HCT116 (cell line): ENCODE results near the gene MGA. TPM values are rescaled to one million over a fixed set of nuclear protein-coding genes. Genes with fewer than 3 reads are reported as not detected.

Experiments used
- ATAC-seq: fragments of 200-7000 bp; cut with Tn5 transposase; 2 replicates; pipeline ENCODE4 v1.9.1; 2020; ENCODE audit warnings: mild to moderate bottlenecking, moderate library complexity
- BruUV-seq: library from RNA; stranded (reverse); fragments of 400-500 nt; replicated peaks from 2 replicates; lab custom pipeline; 2021; lab: Mats Ljungman, UMichigan
- CTCF ChIA-PET: fragments of 300-600 bp; sonication (Branson Sonifier 250); formaldehyde crosslinking; loops from one replicate; lab custom pipeline; 2021; ENCODE audit warnings: antibody characterized with exemption; lab: Charles Lee
- POLR2A ChIA-PET: fragments of 300-600, 350-600 bp; sonication (Branson Sonifier 250); formaldehyde crosslinking; loops from one replicate; lab custom pipeline; 2021; ENCODE audit warnings: antibody characterized with exemption; lab: Charles Lee
- RAD21 ChIA-PET, 2 experiments: fragments of 300-600 bp; sonication (Branson Sonifier 250); formaldehyde crosslinking; loops; one replicate each; lab custom pipeline; 2023; ENCODE audit warnings: low total read pairs in 2 of 2; ENCODE audit not compliant: uncharacterized antibody in 2 of 2, unreplicated experiment in 2 of 2, low non-redundant PET in 1 of 2; lab: Charles Lee
- DNase-seq: peaks from one replicate; pipeline ENCODE4 v3.0.0-alpha.2; 2010; ENCODE audit warnings: low read depth, low spot score
- H2AFZ ChIP-seq: fragments of 200-600 bp; shearing (Covaris generic), sonication (generic); 2 replicates; pipeline ENCODE4 v1.6.1; 2017; ENCODE audit warnings: low read depth, mixed run types, mixed read lengths, antibody characterized with exemption, low read length; ENCODE audit not compliant: poor library complexity, severe bottlenecking
- H3K27ac ChIP-seq: 2 replicates; pipeline ENCODE4 v1.5.1; 2012; ENCODE audit warnings: low read depth, low read length
- H3K27me3 ChIP-seq: fragments of 200-600 bp; sonication (generic); 2 replicates; pipeline ENCODE4 v1.6.1; 2016; ENCODE audit warnings: mixed run types, low read length, mixed read lengths; ENCODE audit not compliant: insufficient read depth
- H3K36me3 ChIP-seq, 2 experiments: fragments of 200-500 bp in 1 of 2; fragments of 200-600 bp in 1 of 2; sonication (Bioruptor generic) in 1 of 2; sonication (generic) in 1 of 2; 2 replicates each; pipeline versions ENCODE4 v1.5.1 to v1.6.1; 2014 to 2016; ENCODE audit warnings: low read length in 2 of 2, inconsistent platforms in 1 of 2, mixed read lengths in 1 of 2, mixed run types in 1 of 2; ENCODE audit not compliant: insufficient read depth in 2 of 2, control insufficient read depth in 1 of 2
- H3K4me1 ChIP-seq, 2 experiments: fragments of 200-600 bp in 1 of 2; sonication (generic) in 1 of 2; 2 replicates each; pipeline versions ENCODE4 v1.5.1 to v1.6.1; 2012 to 2017; ENCODE audit warnings: low read length in 2 of 2, inconsistent platforms in 1 of 2, mild to moderate bottlenecking in 1 of 2, mixed read lengths in 1 of 2, mixed run types in 1 of 2, moderate library complexity in 1 of 2; ENCODE audit not compliant: insufficient read depth in 2 of 2, control insufficient read depth in 1 of 2
- H3K4me2 ChIP-seq: fragments of 200-600 bp; sonication (generic); 2 replicates; pipeline ENCODE4 v1.6.1; 2017; ENCODE audit warnings: mixed run types, low read length, mixed read lengths
- H3K4me3 ChIP-seq, 2 experiments: fragments of 200-600 bp in 1 of 2; sonication (generic) in 1 of 2; replicated peaks in 1 of 2; 2 replicates each; pipeline ENCODE4 v1.5.1; 2011 to 2016; ENCODE audit warnings: low read length in 2 of 2, control low read depth in 1 of 2, low read depth in 1 of 2, mild to moderate bottlenecking in 1 of 2, mixed read lengths in 1 of 2, mixed run types in 1 of 2
- H3K79me2 ChIP-seq: fragments of 200-600 bp; sonication (generic); 2 replicates; pipeline ENCODE4 v1.6.1; 2017; ENCODE audit warnings: mild to moderate bottlenecking, mixed run types, low read length, moderate library complexity, mixed read lengths; ENCODE audit not compliant: insufficient read depth
- H3K9ac ChIP-seq: fragments of 200-600 bp; sonication (generic); 2 replicates; pipeline ENCODE4 v1.6.1; 2016; ENCODE audit warnings: low read length, mixed read lengths
- H3K9me2 ChIP-seq: fragments of 200-600 bp; sonication (generic), shearing (Covaris generic); 2 replicates; pipeline ENCODE4 v1.6.1; 2017; ENCODE audit warnings: mixed run types, mild to moderate bottlenecking, moderate library complexity; ENCODE audit not compliant: insufficient read depth
- H3K9me3 ChIP-seq, 2 experiments: fragments of 200-500 bp in 1 of 2; fragments of 200-600 bp in 1 of 2; sonication (Bioruptor generic) in 1 of 2; sonication (generic) in 1 of 2; 2 replicates each; pipeline ENCODE4 v1.6.1; 2014 to 2017; ENCODE audit warnings: low read length in 2 of 2, mixed read lengths in 2 of 2, inconsistent platforms in 1 of 2, low read depth in 1 of 2, mild to moderate bottlenecking in 1 of 2, mixed run types in 1 of 2, moderate library complexity in 1 of 2; ENCODE audit not compliant: control insufficient read depth in 1 of 2, insufficient read depth in 1 of 2
- H4K20me1 ChIP-seq: fragments of 200-600 bp; sonication (generic), shearing (Covaris generic); 2 replicates; pipeline ENCODE4 v1.6.1; 2017; ENCODE audit warnings: mixed run types, mild to moderate bottlenecking, moderate library complexity; ENCODE audit not compliant: insufficient read depth
- CBX3 ChIP-seq: IDR thresholded peaks from 2 replicates; pipeline ENCODE4 v1.6.1; 2012; ENCODE audit warnings: low read depth
- CEBPB ChIP-seq: IDR thresholded peaks from 2 replicates; pipeline ENCODE4 v1.6.1; 2012; ENCODE audit warnings: low read depth
- EGR1 ChIP-seq: IDR thresholded peaks from 2 replicates; pipeline ENCODE4 v1.6.1; 2012; ENCODE audit warnings: low read depth
- ELF1 ChIP-seq: IDR thresholded peaks from 2 replicates; pipeline ENCODE4 v1.6.1; 2012; ENCODE audit warnings: low read depth, borderline replicate concordance
- EZH2 ChIP-seq: fragments of 200-600 bp; sonication (generic); IDR thresholded peaks from 2 replicates; pipeline ENCODE4 v1.6.1; 2017; ENCODE audit warnings: antibody characterized with exemption, mixed run types
- EZH2phosphoT487 ChIP-seq: fragments of 200-600 bp; IDR thresholded peaks from 2 replicates; pipeline ENCODE4 v1.6.1; 2018; ENCODE audit warnings: antibody characterized with exemption, borderline replicate concordance
- JUND ChIP-seq: IDR thresholded peaks from 2 replicates; pipeline ENCODE4 v1.6.1; 2012
- POLR2AphosphoS5 ChIP-seq: IDR thresholded peaks from 2 replicates; pipeline ENCODE4 v1.6.1; 2011; ENCODE audit warnings: mild to moderate bottlenecking, low read depth, low read length, moderate library complexity
- SP1 ChIP-seq: IDR thresholded peaks from 2 replicates; pipeline ENCODE4 v1.6.1; 2012; ENCODE audit warnings: low read depth
- TCF7L2 ChIP-seq: IDR thresholded peaks from 2 replicates; pipeline ENCODE4 v1.7.0; 2011; ENCODE audit warnings: borderline replicate concordance, inconsistent platforms; ENCODE audit not compliant: insufficient read depth, insufficient read length; ENCODE audit errors: extremely low read depth
- ZFX ChIP-seq: fragments of 450-650 bp; IDR thresholded peaks from 2 replicates; pipeline ENCODE4 v1.6.1; 2017
- ZNF274 ChIP-seq: fragments of 200-500 bp; sonication (Bioruptor generic); IDR thresholded peaks from 2 replicates; pipeline ENCODE4 v1.6.1; 2014; ENCODE audit warnings: mild to moderate bottlenecking, low read depth, low read length, inconsistent platforms
- intact Hi-C: fragments of 100-400 bp; cut with micrococcal nuclease; formaldehyde crosslinking; loops from 2 replicates; pipeline ENCODE4 v1.10.0; 2022
- total RNA-seq: library from RNA; stranded (reverse); gene quantifications from one replicate; pipeline ENCODE4 v1.2.1, GENCODE V29; 2021; ENCODE audit not compliant: unreplicated experiment
- TF ChIP-seq, protein P1 (sequence below), 3 experiments: fragments of 200-600 bp in 1 of 3; sonication (generic) in 1 of 3; IDR thresholded peaks in 2 of 3; conservative IDR thresholded peaks in 1 of 3; 2 replicates each; pipeline ENCODE4 v1.5.1; 2012 to 2017; ENCODE audit warnings: low read depth in 2 of 3, low read length in 2 of 3, antibody characterized with exemption in 1 of 3, borderline replicate concordance in 1 of 3, control low read depth in 1 of 3, mild to moderate bottlenecking in 1 of 3, mixed read lengths in 1 of 3, mixed run types in 1 of 3, moderate library complexity in 1 of 3; ENCODE audit not compliant: insufficient read depth in 1 of 3
- TF ChIP-seq, protein P2 (sequence below): IDR thresholded peaks from 2 replicates; pipeline ENCODE4 v1.6.1; 2012

The MGA gene
- total RNA-seq, 1 experiment from 2014 or later: 28.9 TPM

DNA sequence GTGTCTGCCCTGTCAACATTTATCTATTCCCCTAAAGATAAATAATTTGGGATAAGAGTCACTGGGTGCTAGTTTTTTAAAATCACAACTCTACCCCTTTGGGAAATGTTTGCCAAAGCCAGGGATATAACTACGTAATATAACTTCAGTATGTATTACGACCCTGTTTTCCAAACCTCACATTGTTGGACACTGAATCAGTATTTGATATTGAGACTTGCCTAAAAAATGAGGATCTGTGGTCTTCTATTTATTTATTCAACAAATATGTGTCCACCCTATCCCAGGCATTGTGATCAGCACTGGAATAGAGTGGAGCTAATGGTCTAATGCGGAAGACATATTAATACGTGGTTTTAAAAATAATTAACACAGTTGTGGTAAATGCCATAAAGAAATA is 4.5 kb upstream of the MGA start:
- CTCF ChIA-PET: no interaction called here
- peaks cover 2% of the 10 kb centered on the region; the same call in 1 of the 2 replicates for H3K79me2 ChIP-seq
- H3K27ac ChIP-seq: no peak overlapping the region
- ATAC-seq: no peak
- BruUV-seq: no TSS peak
- H3K9me2 ChIP-seq: no peaks in the 10 kb centered on the region
- TF ChIP-seq POLR2AphosphoS5 (no peak), JUND (no peak), EGR1 (no peak), CBX3 (no peak), EZH2phosphoT487 (no peak), EZH2 (no peak), ZFX (no peak), TCF7L2 (no peak), CEBPB (no peak), SP1 (no peak), ZNF274 (no peak), ELF1 (no peak)
- TF ChIP-seq, protein P1, sequence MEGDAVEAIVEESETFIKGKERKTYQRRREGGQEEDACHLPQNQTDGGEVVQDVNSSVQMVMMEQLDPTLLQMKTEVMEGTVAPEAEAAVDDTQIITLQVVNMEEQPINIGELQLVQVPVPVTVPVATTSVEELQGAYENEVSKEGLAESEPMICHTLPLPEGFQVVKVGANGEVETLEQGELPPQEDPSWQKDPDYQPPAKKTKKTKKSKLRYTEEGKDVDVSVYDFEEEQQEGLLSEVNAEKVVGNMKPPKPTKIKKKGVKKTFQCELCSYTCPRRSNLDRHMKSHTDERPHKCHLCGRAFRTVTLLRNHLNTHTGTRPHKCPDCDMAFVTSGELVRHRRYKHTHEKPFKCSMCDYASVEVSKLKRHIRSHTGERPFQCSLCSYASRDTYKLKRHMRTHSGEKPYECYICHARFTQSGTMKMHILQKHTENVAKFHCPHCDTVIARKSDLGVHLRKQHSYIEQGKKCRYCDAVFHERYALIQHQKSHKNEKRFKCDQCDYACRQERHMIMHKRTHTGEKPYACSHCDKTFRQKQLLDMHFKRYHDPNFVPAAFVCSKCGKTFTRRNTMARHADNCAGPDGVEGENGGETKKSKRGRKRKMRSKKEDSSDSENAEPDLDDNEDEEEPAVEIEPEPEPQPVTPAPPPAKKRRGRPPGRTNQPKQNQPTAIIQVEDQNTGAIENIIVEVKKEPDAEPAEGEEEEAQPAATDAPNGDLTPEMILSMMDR (IDR thresholded peaks at IDR 0.05 in 2 of 3, conservative IDR thresholded peaks at IDR 0.05 in 1 of 3; ENCODE audit: borderline replicate concordance in 1 of 3, insufficient read depth in 1 of 3, low read depth in 2 of 3, low read length in 2 of 3): no peak
- TF ChIP-seq, protein P2, sequence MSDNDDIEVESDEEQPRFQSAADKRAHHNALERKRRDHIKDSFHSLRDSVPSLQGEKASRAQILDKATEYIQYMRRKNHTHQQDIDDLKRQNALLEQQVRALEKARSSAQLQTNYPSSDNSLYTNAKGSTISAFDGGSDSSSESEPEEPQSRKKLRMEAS: no peak
- TF ChIP-seq, all 23 proteins: peak for 0
- POLR2A ChIA-PET: no interaction called here
- Histone ChIP-seq H3K4me3 (no peak overlapping the region), H3K4me1 (peaks cover 1 to 10% of the 10 kb centered on the region in 2 experiments), H2AFZ (no peak overlapping the region), H3K9ac (no peak overlapping the region), H4K20me1 (no peaks in the 10 kb centered on the region), H3K36me3 (no peaks in the 10 kb centered on the region), H3K27me3 (no peaks in the 10 kb centered on the region), H3K9me3 (no peaks in the 10 kb centered on the region), H3K4me2 (no peak overlapping the region)
- no peak for DNase-seq
- intact Hi-C loops: no loop called here
- RAD21 ChIA-PET: no interaction called here
